Ecto neural progenitor cell (in vitro differentiated cells): Measurements from ENCODE around the gene OXTR.
"Not testable (repeated sequence)": the region's sequence is repeated elsewhere in the genome, so short reads cannot be mapped to it uniquely, and the experiment has no call there.

Experiments
- DNase-seq: peaks from one replicate; pipeline ENCODE4 v3.0.0-alpha.2; 2018; ENCODE audit warnings: low spot score

The OXTR gene

DNA sequence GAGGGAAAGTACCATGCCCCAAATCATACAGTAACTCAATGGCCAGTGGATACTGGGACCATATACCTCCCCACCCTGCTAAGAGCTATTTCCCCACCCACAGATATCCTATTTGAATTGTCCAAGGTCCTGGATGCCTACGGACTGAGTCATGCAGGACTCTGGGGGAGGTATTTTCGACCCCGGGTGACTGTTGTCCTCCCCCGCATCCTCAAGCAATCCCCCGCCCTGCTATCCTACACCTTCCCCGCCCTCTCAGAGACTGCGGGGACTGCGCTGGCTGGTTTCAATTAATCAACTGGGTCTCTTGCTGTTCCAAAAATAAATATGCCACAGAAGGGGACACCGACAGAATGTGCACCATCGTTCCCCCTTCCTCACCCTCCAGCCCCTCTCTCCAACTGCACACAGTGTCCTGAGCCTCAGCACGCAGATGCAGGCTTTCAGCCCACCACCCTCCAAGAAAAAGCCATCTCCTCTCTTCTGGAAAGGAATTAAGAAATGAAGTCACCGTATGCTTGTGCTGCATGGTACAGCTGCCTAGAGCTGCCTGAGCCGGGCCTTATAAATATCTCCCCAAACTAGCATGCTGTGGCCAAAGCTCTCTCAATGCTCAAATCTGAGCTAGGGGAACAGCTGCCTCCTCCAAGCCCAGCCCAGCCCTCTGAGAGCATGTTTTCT, 27.7 kb downstream of the OXTR start:
- peak; percentile 64 for DNase-seq

DNA sequence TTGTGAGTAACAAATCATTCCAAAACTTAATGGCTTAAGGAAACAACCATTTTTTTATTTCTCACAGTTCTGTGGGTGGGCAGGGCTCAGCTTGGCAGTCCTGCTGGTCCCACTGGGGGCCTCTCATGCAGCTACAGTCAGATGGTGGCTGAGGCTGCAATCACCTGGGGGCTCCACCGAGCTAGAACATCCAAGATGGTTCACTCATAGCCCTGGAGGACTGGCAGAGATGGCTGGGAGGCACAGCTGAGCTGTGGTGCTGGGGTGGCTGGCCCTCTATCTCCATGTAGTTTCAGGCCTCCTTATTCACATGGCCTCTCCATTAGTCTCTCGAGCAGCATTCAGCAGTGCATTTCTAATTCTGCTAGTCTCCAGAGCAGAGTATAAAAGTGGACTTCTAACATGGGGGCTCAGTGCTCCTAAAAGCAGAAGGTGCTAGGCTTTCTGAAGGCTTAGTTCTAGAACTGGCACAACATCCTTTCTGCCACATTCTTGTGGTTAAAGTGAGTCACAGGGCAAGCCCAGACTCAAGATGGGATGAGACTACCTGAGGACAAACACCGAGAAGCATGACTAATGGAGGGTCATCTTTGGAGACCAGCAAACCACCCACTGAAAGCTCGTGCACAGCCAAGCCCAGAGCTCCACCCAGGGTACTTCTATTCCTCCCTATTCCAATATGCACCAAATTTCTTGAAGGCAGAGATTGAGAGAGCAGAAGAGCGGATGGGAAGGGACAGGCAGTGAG, 29.5 kb downstream of the OXTR start:
- no peak for DNase-seq

DNA sequence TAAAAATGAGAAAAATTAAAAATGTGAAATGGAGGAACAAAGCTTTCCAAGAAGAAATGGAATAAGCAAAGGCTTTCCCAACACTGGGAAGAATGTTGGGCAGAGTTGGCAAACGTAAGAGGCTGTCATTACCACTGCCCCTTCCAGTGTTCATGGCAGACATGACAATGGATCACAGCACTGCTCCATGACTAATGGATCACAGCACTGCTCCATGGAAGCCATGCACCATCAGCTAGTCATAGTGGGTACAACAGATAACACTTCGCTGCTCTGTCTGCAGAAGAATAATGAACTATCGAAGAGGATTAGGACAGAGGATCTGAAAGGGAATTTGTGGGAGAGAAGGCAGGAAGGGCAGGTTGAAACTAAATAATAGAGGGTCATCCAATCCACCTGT, 30.8 kb downstream of the OXTR start:
- no peak for DNase-seq

DNA sequence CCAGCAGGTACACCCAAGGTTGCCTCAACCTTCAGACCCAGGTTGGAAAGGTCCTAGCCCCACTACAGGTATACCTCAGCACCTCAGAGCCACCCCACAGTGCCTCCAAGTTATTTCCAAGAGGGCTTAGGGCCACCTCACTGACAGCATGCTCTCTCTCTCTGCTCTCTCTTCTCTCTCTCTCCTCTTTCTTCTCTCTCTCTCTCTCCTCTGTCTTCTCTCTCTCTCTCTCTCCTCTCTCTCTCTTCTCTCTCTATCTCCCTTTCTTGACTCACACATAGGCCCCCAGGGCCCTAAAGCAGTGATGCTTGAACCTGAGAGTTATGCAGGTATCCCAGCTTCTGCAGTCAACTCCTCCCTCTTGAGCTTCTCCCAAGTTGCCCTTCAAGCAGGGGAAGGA, 31.6 kb downstream of the OXTR start:
- DNase-seq = no peak

DNA sequence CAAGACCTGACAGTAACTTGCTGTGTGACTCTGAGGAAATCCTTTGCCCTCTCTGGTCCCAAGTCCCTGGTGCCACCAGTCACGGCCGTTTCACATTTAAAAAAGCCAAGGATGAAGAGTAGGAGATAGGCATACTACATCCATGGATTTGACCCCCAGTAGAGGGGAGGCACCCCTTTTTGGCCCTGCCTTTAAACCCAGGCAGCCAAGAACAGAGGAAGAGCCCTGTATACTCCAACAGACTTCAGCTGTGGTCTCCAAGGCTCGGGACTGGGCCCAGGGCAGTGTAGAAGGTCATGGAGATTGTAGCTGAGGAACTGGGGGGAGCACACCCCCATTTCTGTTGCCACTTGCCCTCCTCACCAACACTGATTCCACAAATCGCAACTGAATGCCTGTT, 32.1 kb downstream of the OXTR start:
- no peak for DNase-seq

DNA sequence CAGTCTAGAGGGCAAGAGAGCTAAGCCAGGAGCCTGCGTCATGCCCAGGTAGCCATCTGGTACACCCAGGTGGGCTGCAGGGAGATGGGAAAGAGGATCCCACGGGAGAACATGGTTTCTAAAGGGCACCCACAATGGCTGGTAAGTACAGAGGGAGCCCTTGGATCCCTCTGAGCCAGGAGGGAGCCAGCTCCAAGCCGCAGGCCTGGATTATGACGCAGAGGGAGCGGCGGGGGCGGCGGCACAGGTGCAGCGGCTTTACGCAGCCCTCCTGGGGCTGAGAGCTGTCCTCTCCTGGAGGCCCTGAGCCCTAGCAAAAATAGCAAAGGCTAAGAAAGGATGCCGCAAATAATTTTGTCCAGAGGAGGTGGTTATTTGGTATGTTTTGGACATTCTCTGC, 33.0 kb downstream of the OXTR start:
- no peak for DNase-seq

DNA sequence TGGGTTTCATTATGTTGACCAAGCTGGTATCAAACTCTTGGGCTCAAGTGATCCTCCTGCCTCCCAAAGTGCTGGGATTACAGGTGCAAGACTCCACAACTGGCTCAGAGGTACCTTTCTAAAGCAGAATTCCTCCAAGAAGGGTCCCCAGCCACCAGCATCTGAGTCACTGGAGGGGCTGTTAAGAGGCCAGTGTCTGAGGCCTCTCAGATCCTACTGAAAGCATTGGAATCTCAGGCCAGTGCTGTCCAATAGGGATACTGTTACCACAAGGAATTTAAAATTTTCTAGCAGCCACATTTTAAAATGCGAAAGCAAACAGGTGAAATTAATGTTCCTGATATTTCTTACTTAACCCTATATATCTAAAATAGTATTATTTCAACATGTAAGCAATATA, 34.5 kb downstream of the OXTR start:
- no peak for DNase-seq

DNA sequence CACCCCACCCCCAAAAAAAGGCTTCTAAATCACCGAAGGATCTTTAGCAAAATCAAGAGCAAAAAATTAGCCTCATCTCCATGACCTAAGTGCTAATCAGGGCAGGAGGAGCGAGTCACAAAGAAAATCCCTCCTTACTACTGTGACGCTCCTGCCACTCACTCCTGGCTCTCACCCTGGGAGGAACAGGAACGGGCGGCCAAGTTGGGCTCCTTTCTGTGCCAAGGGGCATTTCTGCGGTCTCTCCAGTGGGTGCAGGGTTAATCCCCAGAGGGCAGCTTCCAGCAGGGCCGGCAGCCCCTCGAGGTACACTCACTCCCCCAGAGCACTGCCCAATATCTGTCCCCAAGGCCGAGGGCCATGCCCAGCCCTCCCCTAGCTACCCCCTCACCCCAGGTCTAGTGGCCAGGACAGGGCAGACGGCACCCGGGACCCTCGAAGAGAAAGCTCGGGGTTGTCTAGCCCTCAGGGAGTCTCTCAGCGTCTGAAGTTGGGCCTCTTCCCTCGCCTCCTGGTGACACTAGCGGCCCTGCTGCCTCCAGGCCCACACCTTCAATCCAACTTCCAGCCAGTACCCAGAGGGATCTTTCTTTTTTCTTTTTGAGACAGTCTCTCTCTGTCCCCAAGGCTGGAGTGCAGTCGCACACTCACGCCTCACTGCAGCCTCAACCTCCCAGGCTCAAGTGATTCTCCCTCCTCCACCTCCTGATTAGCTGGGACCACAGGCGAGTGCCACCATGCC, 35.1 kb downstream of the OXTR start:
- DNase-seq = no peak

DNA sequence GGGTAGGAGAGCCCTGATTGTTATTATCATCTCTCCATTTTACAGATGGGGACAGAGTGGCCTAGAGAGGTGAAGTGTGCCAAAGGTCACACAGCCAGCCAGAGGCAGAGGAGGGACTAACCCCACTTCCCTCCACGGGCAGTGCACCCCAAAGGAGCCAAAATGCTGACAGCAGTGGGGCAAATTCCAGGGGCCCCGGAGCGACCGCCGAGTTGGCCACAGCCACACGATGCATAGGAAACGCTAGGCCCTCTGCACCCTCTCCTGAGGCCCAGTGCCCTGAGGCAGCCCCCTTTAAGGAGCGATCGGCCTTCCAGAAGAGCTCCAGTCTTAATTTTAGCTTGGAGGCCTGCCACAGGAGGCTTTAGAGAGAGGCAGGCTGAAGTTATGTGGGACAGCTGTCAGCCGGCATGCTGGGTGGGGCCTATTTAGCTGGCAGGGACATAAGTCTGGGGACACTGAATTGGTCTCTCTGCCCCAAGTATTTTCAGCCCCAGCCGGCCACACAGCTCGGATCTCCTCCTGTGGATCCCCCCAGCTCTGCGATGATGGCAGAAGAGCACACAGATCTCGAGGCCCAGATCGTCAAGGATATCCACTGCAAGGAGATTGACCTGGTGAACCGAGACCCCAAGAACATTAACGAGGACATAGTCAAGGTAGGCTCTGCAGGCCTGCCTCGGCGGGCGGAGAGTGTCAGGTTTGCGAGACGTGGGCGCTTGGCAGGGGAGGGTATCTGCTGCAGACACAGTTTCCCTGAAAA, 35.9 kb downstream of the OXTR start, which contains the start of gene CAV3:
CAV3 (plus strand) TSS at position 471 of the 763 bp plus-strand sequence; CDS start at position 546, 75 bp downstream.
- no peak for DNase-seq

DNA sequence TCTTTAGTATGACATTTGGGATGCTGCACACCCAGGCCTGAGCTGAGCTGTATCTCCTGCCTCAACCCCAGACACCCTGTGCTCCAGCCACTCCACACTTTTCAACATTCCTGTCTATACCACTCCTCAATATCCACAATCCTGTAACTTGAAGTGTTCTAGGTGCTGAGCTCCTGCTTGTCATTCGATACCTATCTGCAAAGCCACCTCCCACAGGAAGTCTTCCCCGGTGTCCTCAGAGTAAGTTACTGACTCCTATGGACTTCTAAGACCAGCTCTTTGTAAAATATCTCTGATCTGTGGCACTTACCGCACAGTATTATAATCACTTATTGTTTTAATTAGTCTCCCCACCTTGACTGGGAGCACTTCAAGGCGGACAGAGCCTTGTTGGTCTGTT, 37.0 kb downstream of the OXTR start:
- DNase-seq = no peak

DNA sequence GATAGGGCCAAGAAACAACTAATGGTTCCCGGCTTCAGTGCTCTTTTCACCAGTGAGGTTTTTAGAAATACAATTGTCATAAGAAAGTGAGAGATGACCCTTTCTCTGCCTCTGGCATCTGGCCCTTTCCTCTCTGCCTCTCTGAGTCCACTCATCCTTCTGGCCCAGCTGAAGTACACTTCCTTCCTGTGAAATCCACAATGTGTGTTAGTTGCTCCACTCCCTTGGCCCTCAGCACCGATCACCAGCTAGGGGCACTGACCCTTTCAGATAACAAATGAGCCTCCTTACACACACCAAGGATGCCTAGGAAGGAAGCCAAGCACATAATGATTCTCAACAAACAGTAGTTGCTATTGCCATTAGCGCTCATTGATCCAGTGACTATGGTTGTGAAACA, 38.8 kb downstream of the OXTR start:
- DNase-seq = no peak

DNA sequence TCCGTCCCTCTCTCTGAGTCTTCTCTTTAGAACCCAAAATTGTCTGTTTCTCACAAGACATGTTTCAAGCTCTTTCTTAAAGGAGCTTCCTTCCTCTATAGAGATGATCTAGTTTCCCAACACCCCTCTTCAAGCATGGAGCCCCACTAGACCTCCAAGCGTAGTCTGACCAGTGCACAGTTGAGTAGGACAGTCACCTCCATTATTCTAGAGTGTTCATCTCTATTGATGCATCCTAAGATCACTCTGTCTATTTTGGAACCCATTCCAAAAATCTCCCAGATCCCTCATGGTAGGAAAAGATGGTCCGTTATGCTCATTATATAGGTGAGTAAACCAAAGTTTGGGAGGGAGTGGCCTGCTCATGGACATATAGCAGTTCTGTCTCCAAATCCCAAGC, 39.9 kb downstream of the OXTR start:
- DNase-seq = no peak

DNA sequence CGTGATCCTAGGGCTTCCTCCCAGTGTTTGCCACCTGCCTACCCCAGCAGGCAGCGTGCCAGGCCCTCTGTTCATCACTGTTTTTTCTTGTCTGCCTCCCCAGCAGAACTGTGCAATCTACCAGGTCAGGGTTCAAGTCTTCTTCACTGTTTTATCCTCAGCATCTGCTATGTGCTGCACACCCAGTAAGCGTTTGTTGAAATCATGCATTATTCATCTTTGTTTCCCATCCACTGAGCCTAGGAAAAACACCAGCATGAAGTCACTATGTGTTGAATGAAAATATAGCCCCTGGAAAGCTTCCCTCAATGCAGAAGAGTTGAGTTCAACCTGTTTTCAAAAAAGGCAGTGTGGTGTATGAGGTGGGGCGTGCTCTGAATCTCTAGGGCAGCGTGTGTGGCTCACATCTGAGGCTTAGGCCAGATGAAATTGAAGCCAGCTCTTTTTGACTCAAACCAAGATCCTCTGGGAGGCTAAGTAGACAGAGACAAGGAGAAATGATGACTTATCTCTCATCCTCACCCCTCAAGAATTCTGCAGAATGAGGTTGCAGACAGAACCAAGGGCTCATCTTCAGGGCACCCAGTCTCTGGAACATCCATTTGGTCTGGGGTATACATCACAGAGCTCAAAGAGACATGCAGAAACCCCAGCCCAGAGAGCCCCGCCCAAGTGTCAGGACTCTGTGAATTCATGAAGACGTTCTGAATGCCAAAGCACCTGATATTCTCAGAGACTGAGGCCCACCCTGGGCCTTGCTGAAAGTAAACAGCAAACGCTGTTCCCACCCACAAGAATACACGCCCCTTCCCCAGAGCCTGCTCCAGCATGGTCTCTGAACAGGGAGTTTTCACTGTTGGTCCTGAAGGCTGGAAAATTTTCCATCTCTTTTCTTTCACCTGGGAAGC, 41.6 kb downstream of the OXTR start:
- DNase-seq = no peak

DNA sequence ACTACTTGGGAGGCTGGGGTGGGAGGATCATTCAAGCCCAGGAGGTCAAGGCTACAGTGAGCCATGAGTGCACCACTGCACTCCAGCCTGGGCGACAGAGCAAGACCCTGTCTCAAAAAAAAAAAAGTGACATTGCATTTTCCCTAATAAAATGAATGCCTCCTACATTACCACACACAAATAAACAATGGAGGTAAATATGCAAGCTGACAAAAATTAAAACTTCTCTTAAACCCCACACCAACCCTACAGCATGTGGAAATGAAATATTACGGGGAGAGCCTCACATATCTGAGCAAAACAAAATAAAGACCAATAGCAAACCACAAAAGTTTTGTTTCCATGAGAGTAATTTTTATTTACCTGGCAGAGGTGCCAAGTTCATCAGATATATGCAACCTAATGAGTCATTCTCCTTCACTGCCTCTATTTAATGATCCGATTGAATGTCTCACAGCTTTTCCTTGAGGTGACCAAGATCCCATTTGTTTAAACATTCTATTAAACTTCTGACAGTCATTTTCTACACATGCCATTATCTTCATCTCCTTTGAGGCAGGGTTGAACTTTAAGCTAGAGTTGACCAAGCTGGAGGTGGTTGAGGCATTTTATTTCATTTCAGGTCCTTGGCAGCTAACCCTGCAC, 45.2 kb downstream of the OXTR start:
- no peak for DNase-seq

DNA sequence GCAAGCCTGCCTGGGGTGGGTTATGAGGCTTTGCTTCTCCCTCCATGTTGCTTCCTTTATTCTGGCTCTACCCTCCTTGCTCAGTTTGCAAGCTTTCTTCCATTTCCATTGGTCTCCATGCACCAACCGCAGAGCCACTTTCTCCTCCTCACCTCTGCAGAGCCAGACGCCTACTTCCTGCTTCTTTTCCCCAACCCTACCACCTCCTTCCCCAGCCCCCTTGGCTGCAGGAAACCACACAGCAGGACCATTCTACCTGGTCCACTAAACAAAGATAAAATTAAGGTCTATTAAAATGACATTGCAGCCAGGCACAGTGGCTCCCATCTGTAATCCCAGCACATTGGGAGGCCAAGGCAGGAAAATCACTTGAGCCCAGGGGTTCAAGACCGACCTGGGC, 45.8 kb downstream of the OXTR start:
- DNase-seq = no peak

DNA sequence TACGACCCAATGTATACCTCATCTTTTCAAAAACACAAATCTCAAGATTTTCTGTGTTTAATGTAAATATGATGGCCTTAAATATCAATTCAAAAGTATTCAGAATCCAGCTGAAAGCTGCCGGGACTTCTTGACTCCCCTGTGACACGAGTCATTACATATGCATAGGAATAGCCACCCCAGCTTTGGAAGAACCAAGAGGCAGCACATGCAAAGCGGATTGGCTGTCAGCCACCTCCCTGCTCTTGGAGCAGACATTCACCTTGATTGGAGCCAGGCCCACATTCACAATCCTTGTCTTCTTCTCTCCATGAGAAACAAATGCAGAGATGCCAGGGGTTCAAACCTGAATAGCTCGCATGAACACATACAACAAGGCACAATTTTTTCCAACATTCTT, 46.6 kb downstream of the OXTR start:
- DNase-seq = no peak

DNA sequence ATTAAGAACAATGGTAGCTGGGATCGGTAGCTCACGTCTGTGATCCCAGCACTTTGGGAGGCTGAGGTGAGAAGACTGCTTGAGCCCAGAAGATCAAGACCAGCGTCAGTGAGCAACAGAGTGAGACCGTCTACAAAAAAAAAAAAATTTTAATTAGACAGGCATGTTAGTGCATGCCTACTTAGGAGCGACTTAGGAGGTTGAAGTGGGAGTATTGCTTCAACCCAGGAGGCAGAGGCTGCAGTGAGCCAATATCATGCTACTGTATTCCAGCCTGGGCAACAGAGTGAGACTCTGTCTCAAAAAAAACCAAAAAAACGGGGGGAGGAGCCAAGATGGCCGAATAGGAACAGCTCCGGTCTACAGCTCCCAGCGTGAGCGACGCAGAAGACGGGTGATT, 53.7 kb downstream of the OXTR start:
- DNase-seq = not testable (repeated sequence)

DNA sequence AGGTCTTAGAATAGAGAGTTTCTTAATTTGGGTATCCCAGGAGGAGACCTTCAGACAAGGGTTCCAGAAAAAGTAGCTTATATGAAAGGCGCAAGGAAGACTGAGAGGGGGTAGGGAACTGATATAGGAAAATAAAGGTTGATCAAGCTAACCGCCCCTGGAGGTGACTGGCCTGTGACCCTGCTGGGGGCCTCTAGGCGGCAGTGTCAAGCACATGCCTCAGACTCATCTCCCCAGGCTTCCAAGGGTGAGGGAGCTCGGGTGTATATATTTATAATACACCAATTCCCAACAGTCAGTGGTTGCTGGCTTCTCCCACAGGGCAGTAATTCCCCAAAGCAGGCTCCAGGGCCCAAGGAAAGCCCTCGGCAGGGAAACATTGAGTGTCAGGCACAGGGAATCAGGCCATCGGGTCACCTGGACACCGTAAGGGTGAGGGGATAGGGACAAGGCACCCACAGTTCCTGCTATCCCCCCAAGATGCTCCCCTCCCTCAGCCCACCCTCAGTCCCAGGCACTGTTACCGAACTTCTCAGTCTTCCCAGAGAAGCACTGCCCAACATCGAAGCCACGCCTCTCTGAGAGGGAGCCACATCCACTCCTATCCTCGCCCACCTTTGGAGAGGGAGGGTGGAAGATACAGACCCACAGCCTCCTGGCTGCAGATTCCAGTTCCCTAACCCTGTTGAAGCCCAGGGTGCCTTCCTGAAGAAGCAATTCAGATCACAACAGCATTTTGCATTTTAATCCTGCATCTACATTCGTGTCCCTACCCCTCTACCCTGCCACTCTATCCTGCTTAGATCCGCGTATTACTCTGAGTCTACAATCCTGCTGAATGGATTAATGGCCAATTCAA, 55.3 kb downstream of the OXTR start:
- no peak for DNase-seq

DNA sequence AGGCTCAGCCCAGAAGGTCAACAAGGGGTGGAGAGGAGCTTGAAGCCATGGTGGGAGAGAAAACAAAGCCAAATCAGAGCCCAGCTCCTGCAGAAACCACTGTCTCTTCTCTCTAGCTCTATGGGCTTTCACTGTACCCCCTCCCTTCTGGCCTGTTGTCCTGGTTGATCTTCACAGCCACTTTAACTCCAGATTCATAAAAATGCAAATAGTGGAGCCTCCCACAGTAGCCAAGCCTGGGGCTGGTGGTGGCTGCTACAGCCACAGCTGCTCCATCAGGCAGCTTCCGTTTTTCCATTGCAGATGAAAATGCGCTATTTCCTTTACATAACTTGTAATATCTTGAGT, 56.5 kb downstream of the OXTR start:
- no peak for DNase-seq
